HPDE6-E6E7 (cell line): Measurements from ENCODE around the gene ZNF33A.
A peak's percentile ranks its signal among the peaks of the same experiment; 100 is the strongest.
"Not testable (repeated sequence)": the region's sequence is repeated elsewhere in the genome, so short reads cannot be mapped to it uniquely, and the experiment has no call there.

Experiments used
- DNase-seq: peaks from one replicate; pipeline ENCODE4 v3.0.0; 2011; ENCODE audit warnings: missing footprints; ENCODE audit errors: extremely low spot score

Gene ZNF33A

GRCh38 chr10:38045129-38045528, 34.7 kb downstream of the ZNF33A start:
- DNase-seq = no peak

GRCh38 chr10:38047666-38048065, 37.2 kb downstream of the ZNF33A start:
- no peak for DNase-seq

GRCh38 chr10:38050212-38050611, 39.7 kb downstream of the ZNF33A start:
- no peak for DNase-seq

GRCh38 chr10:38054361-38054797, 43.9 kb downstream of the ZNF33A start:
- DNase-seq = no peak

GRCh38 chr10:38055274-38055894, 44.9 kb downstream of the ZNF33A start:
- DNase-seq = not testable (repeated sequence)

- peak; percentile 0 for DNase-seq
These were observed 59.2 kb downstream of the ZNF33A start for GRCh38 chr10:38069663-38070062.

GRCh38 chr10:38070501-38070900, 60.0 kb downstream of the ZNF33A start:
- no peak for DNase-seq

- no peak for DNase-seq
These were observed 62.1 kb downstream of the ZNF33A start for GRCh38 chr10:38072552-38072951.

- no peak for DNase-seq
These were observed 66.2 kb downstream of the ZNF33A start for GRCh38 chr10:38076687-38077086.

GRCh38 chr10:38093318-38093717, 82.8 kb downstream of the ZNF33A start:
- DNase-seq = not testable (repeated sequence)

- DNase-seq = no peak
These were observed 83.3 kb downstream of the ZNF33A start for GRCh38 chr10:38093816-38094157.

GRCh38 chr10:38094158-38094926, 83.9 kb downstream of the ZNF33A start, which contains the start of gene ZNF37A:
TSS of gene ZNF37A (plus strand) at chr10:38094337. CDS start at chr10:38096618, 2,281 bp downstream.
- DNase-seq = peak; percentile 28

- no peak for DNase-seq
These were observed 84.6 kb downstream of the ZNF33A start for GRCh38 chr10:38094927-38095574.

- DNase-seq = no peak
These were observed 92.4 kb downstream of the ZNF33A start for GRCh38 chr10:38102880-38103279.

- no peak for DNase-seq
These were observed 93.3 kb downstream of the ZNF33A start for GRCh38 chr10:38103756-38104155.

GRCh38 chr10:38112159-38112558, 101.7 kb downstream of the ZNF33A start:
- DNase-seq = no peak
